Astrocyte (in vitro differentiated cells and primary cell): Measurements from ENCODE around the gene NDUFV3.

ENCODE experiments used
- EZH2 ChIP-seq: IDR thresholded peaks from 2 replicates; pipeline ENCODE4 v1.6.1; 2012; ENCODE audit warnings: mild to moderate bottlenecking, low read length, inconsistent platforms; ENCODE audit not compliant: insufficient read depth
- TF ChIP-seq, protein P1 (sequence below): IDR thresholded peaks from 2 replicates; pipeline ENCODE4 v1.5.1; 2011; ENCODE audit warnings: low read depth, mild to moderate bottlenecking, inconsistent platforms, low read length, moderate library complexity; ENCODE audit not compliant: insufficient read depth

DNA sequence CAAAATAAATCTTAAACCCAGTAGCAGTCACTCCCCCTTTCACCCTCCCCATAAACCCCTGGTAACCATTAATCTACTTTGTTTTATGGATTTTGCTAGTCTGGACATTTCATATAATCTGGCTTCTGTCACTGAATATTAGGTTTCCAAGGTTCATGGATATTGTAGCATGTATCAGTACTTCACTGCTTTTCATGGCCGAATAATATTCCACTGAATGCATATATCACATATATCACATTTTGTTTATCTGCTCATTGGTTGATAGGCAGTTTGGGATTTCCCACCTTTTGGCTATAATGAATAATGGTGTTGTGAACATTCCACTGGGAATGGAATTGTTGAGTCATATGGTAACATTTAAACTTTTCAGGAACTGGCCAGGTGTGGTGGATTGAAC is 9.2 kb upstream of the NDUFV3 start:
- TF ChIP-seq, protein P1, sequence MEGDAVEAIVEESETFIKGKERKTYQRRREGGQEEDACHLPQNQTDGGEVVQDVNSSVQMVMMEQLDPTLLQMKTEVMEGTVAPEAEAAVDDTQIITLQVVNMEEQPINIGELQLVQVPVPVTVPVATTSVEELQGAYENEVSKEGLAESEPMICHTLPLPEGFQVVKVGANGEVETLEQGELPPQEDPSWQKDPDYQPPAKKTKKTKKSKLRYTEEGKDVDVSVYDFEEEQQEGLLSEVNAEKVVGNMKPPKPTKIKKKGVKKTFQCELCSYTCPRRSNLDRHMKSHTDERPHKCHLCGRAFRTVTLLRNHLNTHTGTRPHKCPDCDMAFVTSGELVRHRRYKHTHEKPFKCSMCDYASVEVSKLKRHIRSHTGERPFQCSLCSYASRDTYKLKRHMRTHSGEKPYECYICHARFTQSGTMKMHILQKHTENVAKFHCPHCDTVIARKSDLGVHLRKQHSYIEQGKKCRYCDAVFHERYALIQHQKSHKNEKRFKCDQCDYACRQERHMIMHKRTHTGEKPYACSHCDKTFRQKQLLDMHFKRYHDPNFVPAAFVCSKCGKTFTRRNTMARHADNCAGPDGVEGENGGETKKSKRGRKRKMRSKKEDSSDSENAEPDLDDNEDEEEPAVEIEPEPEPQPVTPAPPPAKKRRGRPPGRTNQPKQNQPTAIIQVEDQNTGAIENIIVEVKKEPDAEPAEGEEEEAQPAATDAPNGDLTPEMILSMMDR: no peak
- TF ChIP-seq EZH2: no peak
